Pancreas (tissue), 10 donors: ENCODE data around the gene SEC14L5. TPM values are rescaled to one million over a fixed set of nuclear protein-coding genes. Genes with fewer than 3 reads are reported as not detected.
A peak's percentile ranks its signal among the peaks of the same experiment; 100 is the strongest.

Source experiments
- ATAC-seq, 4 donors: fragments of 200-7000 bp; cut with Tn5 transposase; one replicate each; pipeline versions ENCODE4 v1.8.0 to v1.9.1; 2020; ENCODE audit warnings: mild to moderate bottlenecking in 4 of 4, moderate library complexity in 4 of 4
- DNase-seq, 6 donors: peaks; one replicate each; pipeline ENCODE4 v3.0.0-alpha.2; 2020
- FAIRE-seq: peaks from 2 replicates; lab custom pipeline; 2012; peaks lifted over from hg19 to GRCh38; lab: Jason Lieb, UNC
- H3K27ac ChIP-seq, 4 donors: fragments of 200-600 bp; sonication (generic); 1 replicate in 3 of 4; 2 replicates in 1 of 4; pipeline versions ENCODE4 v1.5.0 to v1.8.0; 2020
- H3K27me3 ChIP-seq, 4 donors: fragments of 200-600 bp; one replicate each; pipeline ENCODE4 v1.8.0; 2021
- H3K36me3 ChIP-seq, 3 donors: fragments of 200-600 bp; sonication (generic) in 1 of 3; one replicate each; pipeline versions ENCODE4 v1.5.0 to v1.8.0; 2020 to 2021
- H3K4me1 ChIP-seq, 3 donors: fragments of 200-600 bp; one replicate each; pipeline ENCODE4 v1.8.0; 2021
- H3K4me3 ChIP-seq, 4 donors: fragments of 200-600 bp; sonication (generic) in 2 of 4; one replicate each; pipeline versions ENCODE4 v1.5.0 to v1.8.0; 2020 to 2021
- H3K9me3 ChIP-seq, 4 donors: fragments of 200-600 bp; one replicate each; pipeline ENCODE4 v1.8.0; 2021
- WGBS, 2 donors: extraction: QIAGEN DNeasy Blood & Tissue Kit; methylation state at CpG; one replicate each; pipeline ENCODE4 v1.1.7; 2013; 5-methylcytosine and 5-hydroxymethylcytosine counted together
- intact Hi-C, 3 donors: fragments of 100-400 bp; cut with DNase I; formaldehyde crosslinking; loops; one replicate each; pipeline versions ENCODE4 v1.11.1 to v1.14.2; 2022
- polyA plus RNA-seq, 2 donors: library from polyadenylated mRNA; stranded (reverse); fragments of 200-250 nt; gene quantifications; one replicate each; pipeline ENCODE4 v1.2.3, GENCODE V29; 2013
- total RNA-seq, 6 donors: library from RNA; stranded (reverse); fragmentation: NEBNext Ultra II Directional in 4 of 6; extraction: Animal tissue kit (Norgen Biotek cat#: 25700) in 4 of 6; gene quantifications; one replicate each; pipeline versions ENCODE4 v1.2.1 to v1.2.4, GENCODE V29; 2021 to 2023
- TF ChIP-seq, protein P1 (sequence below), 4 donors: fragments of 200-600 bp; sonication (generic) in 3 of 4; IDR thresholded peaks; one replicate each; pipeline versions ENCODE4 v1.5.0 to v1.8.0; 2021; ENCODE audit warnings: antibody characterized with exemption in 4 of 4
- donor health status: healthy with polysubstance abuse.
- donor health status: DM: no; HTN: no; CAD: no; lungs with moderate emphysema.
- donor health status: DM: no; HTN: no; CAD: no.
- donor health status: control.
- donor health status: control.
- donor health status: Bipolar disorder and iron deficiency.
- donor health status: DM: yes; HTN: yes; CAD: no.
- donor health status: DM: no; HTN: no; CAD: no.
- donor health status: DM: no; HTN: no; CAD: no.
- donor health status: DM: yes; HTN: yes; CAD: no.

Gene SEC14L5
- total and polyA plus RNA-seq, 8 donors, result 0.22 to 0.79 (median 0.51) TPM

DNA sequence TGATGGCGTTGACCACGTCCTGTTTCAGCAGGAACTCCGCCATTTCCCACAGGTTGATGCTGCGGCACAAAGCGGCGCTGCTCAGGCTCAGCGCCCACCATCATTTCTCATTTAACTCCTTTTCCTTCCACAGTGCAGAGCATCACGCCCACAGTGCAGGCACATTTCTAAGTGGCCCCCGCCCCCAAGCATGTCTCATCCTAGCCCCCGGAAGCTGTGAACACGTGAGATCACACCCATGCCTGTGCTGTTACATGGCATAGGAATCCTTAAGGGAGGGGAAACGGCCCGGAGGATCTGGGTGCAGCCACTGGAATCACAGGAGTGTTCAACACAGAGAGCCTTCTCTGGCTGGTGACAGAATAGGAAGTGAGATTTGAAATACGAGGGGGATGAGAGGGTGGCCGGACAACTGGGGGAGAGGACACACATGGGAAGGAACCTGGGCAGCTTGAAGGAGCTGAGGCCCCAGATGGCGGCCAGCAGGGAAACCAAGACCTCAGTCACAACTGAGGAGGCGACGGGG is 70.9 kb downstream of the SEC14L5 start:
- intact Hi-C loops, result no loop called here
- H3K9me3 ChIP-seq, result no peaks in the 10 kb centered on the region
- no peak overlapping the region for H3K4me3 ChIP-seq
- no peaks in the 10 kb centered on the region for H3K27me3 ChIP-seq
- ATAC-seq (no peak), DNase-seq (no peak), FAIRE-seq (no peak)
- TF ChIP-seq, protein P1, sequence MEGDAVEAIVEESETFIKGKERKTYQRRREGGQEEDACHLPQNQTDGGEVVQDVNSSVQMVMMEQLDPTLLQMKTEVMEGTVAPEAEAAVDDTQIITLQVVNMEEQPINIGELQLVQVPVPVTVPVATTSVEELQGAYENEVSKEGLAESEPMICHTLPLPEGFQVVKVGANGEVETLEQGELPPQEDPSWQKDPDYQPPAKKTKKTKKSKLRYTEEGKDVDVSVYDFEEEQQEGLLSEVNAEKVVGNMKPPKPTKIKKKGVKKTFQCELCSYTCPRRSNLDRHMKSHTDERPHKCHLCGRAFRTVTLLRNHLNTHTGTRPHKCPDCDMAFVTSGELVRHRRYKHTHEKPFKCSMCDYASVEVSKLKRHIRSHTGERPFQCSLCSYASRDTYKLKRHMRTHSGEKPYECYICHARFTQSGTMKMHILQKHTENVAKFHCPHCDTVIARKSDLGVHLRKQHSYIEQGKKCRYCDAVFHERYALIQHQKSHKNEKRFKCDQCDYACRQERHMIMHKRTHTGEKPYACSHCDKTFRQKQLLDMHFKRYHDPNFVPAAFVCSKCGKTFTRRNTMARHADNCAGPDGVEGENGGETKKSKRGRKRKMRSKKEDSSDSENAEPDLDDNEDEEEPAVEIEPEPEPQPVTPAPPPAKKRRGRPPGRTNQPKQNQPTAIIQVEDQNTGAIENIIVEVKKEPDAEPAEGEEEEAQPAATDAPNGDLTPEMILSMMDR (IDR thresholded peaks at IDR 0.05), result no peak
- 86 to 92% methylated on average over 18 of the region's 18 CpGs for WGBS, 2 donors
- no peak overlapping the region for H3K27ac ChIP-seq
- H3K4me1 ChIP-seq, result peaks cover under 1 to 6% (median 5%) of the 10 kb centered on the region in 3 donors
- H3K36me3 ChIP-seq, result no peaks in the 10 kb centered on the region

DNA sequence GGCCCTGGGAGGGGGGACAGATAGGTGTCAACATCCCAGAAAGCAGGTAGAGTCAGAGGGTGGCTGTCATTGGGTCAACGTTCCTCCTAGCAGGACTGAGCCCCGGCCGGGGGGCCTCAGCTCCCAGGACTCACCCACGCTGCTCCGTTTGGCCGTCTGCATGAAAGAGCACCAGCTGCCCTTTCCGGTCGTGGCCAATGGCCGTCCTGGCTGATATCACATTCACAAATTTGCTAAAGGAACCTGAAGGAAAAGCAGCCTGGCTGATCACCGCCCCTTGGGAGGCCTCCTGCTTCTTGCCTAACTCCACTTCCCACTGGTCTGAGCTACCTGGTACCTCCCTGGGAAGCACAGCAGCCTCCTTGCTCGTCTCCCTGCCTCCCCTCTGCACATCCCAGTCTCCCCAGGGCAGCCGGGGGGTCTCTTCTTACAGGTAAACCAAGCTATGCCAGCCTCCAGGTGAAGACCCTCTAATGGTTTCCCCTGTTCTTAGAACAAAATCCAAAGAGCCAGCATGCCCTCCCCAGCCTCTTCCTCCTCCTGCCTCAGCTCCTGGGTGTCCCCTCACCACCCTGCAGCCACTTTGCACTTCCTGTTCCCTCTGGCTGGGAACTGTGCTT is 72.2 kb downstream of the SEC14L5 start:
- no peak for FAIRE-seq
- H3K27ac ChIP-seq, result no peak overlapping the region
- H3K4me1 ChIP-seq, result peaks cover 6 to 14% (median 8%) of the 10 kb centered on the region in 3 donors
- H3K36me3 ChIP-seq, result no peaks in the 10 kb centered on the region
- ATAC-seq, result no peak
- TF ChIP-seq, protein P1 (IDR thresholded peaks at IDR 0.05), result no peak
- no peak for DNase-seq
- H3K4me3 ChIP-seq, result no peak overlapping the region
- intact Hi-C loops, result no loop called here
- no peaks in the 10 kb centered on the region for H3K9me3 ChIP-seq
- 78 to 94% methylated on average over 12 of the region's 12 CpGs for WGBS, 2 donors
- no peaks in the 10 kb centered on the region for H3K27me3 ChIP-seq

DNA sequence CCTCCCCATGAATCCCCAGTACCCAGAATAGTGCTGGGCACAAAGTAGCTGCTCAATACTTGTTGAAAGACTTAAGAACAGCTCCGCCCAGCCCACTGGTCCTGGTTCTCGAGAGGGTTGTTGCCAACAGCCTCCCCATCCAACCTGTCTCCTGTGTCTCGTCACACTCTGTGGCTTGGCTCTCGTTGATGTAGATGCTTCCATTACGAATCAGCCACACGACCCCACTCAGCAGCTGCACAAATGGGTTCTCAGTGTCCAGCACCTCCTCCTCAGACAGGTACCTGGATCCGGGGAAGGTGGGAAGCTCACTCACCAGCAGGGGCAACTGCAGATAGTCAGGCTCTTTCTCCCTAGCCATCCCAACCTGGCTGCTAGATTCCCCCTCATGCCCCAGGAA is 73.5 kb downstream of the SEC14L5 start:
- Histone ChIP-seq H3K27me3 (no peaks in the 10 kb centered on the region), H3K36me3 (no peaks in the 10 kb centered on the region), H3K4me3 (no peak overlapping the region), H3K4me1 (peaks cover 14 to 23% (median 17%) of the 10 kb centered on the region in 3 donors), H3K9me3 (no peaks in the 10 kb centered on the region), H3K27ac (no peak overlapping the region)
- TF ChIP-seq, protein P1 (IDR thresholded peaks at IDR 0.05), result no peak
- 80 to 86% methylated on average over 7 of the region's 7 CpGs for WGBS, 2 donors
- ATAC-seq, result no peak
- FAIRE-seq, result no peak
- DNase-seq, result no peak
- intact Hi-C loops, result no loop called here

DNA sequence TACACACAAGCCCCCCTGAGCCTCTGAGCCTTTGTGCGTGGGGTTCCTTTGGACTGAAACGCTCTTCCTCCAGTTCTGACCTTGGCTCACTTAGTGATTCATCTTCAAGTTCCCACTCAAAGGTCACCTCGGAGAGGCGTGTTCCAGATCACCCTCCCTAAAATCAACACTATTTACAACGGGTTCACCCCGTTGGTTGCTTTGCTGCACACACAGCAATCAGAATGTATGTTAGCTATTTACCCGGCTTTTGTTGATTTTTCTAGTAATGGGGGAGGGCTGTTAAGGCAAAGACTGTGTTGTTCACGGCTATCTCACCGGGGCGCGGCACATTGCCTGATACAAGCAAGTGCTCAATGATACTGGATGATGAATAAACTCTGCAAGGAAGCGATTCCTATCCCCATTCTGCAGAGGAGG is 74.6 kb downstream of the SEC14L5 start:
- no peak for DNase-seq
- FAIRE-seq, result no peak

More for the DNA sequence above, 74.6 kb downstream of the SEC14L5 start:
- no peak overlapping the region for H3K27ac ChIP-seq
- peaks cover 14 to 31% (median 21%) of the 10 kb centered on the region in 3 donors for H3K4me1 ChIP-seq
- H3K36me3 ChIP-seq, result no peaks in the 10 kb centered on the region
- intact Hi-C loops, result no loop called here
- WGBS, 2 donors, result 10 to 12% methylated on average over 12 of the region's 12 CpGs
- H3K27me3 ChIP-seq, result no peaks in the 10 kb centered on the region
- peak overlapping the region; percentile 74 to 97 (median 92) for H3K4me3 ChIP-seq
- TF ChIP-seq, protein P1 (IDR thresholded peaks at IDR 0.05), result no peak
- no peak for ATAC-seq
- H3K9me3 ChIP-seq, result no peaks in the 10 kb centered on the region
